GM13976 (cell line): Measurements from ENCODE around the gene SGCD.

ENCODE experiments used
- DNase-seq: peaks from one replicate; pipeline ENCODE4 v3.0.0; 2012; ENCODE audit warnings: low spot score
- in situ Hi-C: fragments of 300-500 bp; cut with MboI; formaldehyde crosslinking; loops from one replicate; pipeline ENCODE4 v1.12.0; 2022; ENCODE audit warnings: low sequenced_read_pairs, mixed read lengths, inconsistent platforms; ENCODE audit not compliant: unreplicated experiment
- TF ChIP-seq, protein P1 (sequence below): IDR thresholded peaks from 2 replicates; pipeline ENCODE4 v1.5.1; 2012; ENCODE audit warnings: borderline replicate concordance, mild to moderate bottlenecking; ENCODE audit not compliant: insufficient read depth; ENCODE audit errors: extremely low read depth, missing control alignments, control extremely low read depth

Gene SGCD

GRCh38 chr5:156400231-156400986, 73.4 kb downstream of the SGCD start:
- TF ChIP-seq, protein P1, sequence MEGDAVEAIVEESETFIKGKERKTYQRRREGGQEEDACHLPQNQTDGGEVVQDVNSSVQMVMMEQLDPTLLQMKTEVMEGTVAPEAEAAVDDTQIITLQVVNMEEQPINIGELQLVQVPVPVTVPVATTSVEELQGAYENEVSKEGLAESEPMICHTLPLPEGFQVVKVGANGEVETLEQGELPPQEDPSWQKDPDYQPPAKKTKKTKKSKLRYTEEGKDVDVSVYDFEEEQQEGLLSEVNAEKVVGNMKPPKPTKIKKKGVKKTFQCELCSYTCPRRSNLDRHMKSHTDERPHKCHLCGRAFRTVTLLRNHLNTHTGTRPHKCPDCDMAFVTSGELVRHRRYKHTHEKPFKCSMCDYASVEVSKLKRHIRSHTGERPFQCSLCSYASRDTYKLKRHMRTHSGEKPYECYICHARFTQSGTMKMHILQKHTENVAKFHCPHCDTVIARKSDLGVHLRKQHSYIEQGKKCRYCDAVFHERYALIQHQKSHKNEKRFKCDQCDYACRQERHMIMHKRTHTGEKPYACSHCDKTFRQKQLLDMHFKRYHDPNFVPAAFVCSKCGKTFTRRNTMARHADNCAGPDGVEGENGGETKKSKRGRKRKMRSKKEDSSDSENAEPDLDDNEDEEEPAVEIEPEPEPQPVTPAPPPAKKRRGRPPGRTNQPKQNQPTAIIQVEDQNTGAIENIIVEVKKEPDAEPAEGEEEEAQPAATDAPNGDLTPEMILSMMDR = no peak
- in situ Hi-C loops = no loop called here
- no peak for DNase-seq

- TF ChIP-seq, protein P1 = no peak
- no peak for DNase-seq
- in situ Hi-C loops = no loop called here
Observed at GRCh38 chr5:156401804-156402203, 74.8 kb downstream of the SGCD start.

GRCh38 chr5:156402387-156402921, 75.5 kb downstream of the SGCD start:
- in situ Hi-C loops = no loop called here
- TF ChIP-seq, protein P1 = no peak
- peak; percentile 69 for DNase-seq

GRCh38 chr5:156405988-156406387, 79.0 kb downstream of the SGCD start:
- in situ Hi-C loops = no loop called here
- TF ChIP-seq, protein P1 = no peak
- no peak for DNase-seq

- in situ Hi-C loops = no loop called here
- TF ChIP-seq, protein P1 = no peak
- no peak for DNase-seq
Observed at GRCh38 chr5:156407251-156407650, 80.3 kb downstream of the SGCD start.

GRCh38 chr5:156409834-156410233, 82.9 kb downstream of the SGCD start:
- TF ChIP-seq, protein P1 = no peak
- no peak for DNase-seq
- in situ Hi-C loops = no loop called here
